ENCODE results near the gene LRMDA.
"Not testable (repeated sequence)": the region's sequence is repeated elsewhere in the genome, so short reads cannot be mapped to it uniquely, and the experiment has no call there.

The LRMDA gene

DNA sequence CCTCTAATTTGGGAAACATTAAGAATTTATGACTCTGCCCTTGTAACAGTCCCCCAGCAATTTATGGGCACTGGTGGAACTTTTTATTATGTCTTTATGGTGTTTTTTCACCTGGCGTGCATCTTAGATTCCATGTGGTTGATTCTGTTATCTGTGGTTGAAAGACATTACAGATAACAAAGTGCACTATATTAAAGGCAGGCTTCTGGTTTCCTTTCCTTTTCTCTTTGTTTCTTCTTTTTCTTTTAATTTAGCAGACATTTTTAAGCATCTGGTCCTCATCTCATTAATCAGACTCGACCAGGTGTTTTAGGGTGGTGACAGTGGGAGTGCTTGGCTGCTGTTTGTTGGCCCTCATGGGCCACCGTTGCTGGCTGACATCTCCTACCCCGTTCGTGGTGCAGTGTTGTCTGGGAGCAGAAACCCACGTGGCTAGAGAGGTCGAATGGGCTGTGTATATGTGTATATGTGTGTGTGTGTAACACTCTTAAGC lies 77.4 kb downstream of the LRMDA start:
- no peak for DNase-seq

DNA sequence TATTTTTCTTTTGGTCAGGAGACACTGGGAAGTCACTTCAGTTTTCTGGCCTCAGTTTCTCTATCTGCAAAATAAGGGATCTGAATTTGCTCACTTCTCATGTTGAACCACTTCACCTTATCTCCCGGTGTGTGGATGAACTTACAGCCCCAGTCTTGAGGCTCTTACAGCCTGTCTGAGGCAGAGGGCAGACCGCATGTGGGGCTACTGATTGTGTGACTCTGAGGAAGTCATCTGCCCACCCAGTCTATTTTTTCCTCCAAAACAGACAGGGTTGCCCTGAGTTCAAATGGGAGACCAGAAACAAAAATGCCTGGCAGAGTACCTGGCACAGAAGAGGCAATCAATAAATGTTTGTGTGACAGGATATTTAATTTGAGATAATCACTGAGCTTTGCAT lies 78.3 kb downstream of the LRMDA start:
- no peak for DNase-seq

DNA sequence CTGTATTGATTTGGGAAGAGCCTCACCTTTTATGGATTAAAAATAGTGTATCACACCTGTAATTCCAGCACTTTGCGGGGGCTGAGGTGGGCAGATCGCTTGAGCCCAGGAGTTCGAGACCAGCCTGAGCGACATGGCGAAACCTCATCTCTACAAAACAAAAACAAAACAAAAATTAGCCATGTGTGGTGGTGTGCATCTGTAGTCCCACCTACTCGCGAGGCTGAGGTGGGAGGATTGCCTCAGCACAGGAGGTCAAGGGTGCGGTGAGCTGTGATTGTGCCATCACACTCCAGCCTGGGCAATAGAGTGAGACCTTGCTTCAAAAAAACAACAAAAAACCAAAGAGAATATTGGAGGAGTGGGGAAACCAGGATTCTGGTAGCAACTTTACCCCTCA lies 79.6 kb downstream of the LRMDA start:
- no peak for DNase-seq

DNA sequence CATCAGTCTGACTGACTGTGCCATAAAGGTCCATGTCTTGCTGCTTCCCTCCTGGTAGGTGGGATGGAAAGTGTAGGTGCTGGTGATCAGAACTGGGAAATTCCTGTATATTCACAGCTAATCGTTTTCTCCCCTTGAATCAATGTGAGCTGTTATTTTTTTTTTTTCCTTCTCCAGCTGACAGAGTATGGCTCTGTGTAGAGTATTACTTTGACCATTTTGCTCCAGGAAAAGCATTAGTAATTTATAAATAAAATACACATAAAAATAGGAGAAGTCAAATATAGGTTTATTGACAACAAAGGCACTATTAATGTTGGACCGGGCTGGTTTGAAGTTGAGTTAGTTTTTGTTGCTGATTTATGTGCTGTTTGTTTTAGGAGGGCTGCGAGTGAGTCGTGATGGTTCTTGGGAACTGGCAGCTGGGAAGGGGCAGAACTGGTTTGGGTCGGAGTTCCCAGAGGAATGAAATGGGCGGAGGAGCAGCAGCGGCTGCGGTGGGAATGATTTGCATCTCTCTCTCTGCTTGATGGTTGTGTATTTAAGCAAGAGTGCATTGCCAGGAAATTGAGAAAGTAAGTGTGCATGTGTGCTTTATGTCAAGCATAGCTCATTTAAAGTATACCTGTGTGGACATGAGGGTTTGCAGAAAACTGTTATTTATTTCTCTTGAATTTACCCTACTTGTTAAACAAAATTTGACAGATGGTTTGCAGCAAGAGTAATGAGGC lies 80.9 kb downstream of the LRMDA start:
- DNase-seq, result no peak

DNA sequence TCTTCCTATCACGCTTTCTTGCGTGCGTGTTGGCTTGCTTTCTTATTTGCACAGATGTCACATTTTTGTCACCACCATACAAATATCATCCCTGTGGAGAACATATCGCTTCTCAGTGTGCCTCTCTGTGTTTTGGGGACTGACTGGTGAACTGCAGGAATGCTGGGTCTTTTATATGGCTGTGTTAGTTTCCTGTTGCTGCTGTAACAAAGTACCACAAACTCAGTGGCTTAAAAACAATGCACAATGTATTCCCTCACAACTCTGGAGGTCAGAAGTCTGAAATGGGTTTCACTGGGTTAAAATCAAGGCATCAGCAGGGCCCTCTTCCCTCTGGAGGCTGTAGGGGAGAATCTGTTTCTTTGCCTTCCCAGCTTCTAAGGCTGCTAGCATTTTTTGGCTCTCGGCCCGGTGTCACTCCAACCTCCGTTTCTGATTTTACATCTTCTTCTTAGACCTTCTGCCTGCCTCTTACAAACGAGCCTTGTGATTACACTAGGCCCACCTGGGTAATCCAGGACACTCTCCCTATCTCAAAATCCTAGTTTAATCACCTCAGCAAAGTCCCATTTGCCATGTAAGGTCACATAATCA lies 82.0 kb downstream of the LRMDA start:
- DNase-seq, result no peak

DNA sequence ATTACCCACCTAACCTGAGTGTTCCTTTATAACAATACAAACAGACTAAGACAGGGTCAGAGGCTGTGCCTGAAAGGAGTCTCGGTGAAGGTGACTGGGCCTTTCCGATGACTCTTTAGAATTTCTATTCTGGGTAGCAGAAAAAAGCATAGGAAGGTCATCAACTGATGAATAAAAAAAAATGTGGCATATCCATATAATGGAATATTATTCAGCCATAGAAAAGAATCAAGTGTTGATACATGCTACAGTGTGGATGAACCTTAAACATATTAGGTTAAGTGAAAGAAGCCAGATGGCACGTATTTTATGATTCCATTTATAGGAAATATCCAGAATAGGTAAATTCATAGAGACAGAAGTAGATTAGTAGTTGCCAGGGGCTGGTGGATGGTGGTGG lies 83.4 kb downstream of the LRMDA start:
- DNase-seq, result no peak

DNA sequence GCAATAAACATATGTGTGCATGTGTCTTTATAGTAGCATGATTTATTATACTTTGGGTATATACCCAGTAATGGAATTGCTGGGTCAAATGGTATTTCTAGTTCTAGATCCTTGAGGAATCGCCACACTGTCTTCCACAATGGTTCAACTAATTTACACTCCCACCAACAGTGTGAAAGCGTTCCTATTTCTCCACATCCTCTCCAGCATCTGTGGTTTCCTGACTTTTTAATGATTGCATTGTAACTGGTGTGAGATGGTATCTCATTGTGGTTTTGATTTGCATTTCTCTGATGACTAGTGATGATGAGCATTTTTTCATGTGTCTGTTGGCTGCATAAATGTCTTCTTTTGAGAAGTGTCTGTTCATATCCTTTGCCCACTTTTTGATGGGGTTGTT lies 84.7 kb downstream of the LRMDA start:
- DNase-seq, result not testable (repeated sequence)

DNA sequence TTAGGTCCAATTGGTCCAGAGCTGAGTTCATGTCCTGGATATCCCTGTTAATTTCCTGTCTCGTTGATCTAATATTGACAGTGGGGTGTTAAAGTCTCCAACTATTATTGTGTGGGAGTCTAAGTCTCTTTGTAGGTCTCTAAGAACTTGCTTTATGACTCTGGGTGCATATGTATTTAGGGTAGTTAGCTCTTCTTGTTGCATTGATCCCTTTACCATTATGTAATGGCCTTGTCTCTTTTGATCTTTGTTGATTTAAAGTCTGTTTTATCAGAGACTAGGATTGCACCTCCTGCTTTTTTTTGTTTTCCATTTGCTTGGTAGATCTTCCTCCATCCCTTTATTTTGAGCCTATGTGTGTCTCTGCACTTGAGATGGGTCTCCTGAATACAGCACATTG lies 87.8 kb downstream of the LRMDA start:
- not testable (repeated sequence) for DNase-seq

DNA sequence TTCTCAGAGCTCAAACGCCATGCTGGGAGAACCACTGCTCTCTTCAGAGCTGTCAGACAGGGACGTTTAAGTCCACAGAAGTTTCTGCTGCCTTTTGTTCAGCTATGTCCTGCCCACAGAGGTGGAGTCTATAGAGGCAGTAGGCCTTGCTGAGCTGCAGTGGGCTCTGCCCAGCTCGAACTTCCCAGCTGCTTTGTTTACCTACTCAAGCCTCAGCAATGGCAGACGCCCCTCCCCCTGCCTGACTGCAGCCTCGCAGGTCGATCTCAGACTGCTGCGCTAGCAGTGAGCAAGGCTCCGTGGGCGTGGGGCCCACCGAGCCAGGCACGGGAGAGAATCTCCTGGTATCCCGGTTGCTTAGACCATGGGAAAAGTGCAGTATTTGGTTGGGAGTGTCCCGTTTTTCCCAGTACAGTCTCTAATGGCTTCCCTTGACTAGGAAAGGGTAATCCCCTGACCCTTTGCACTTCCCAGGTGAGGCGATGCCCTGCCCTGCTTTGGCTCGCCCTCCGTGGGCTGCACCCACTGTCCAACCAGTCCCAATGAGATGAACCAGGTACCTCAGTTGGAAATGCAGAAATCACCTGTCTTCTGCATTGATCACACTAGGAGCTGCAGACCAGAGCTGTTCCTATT lies 89.9 kb downstream of the LRMDA start:
- DNase-seq, result not testable (repeated sequence)

DNA sequence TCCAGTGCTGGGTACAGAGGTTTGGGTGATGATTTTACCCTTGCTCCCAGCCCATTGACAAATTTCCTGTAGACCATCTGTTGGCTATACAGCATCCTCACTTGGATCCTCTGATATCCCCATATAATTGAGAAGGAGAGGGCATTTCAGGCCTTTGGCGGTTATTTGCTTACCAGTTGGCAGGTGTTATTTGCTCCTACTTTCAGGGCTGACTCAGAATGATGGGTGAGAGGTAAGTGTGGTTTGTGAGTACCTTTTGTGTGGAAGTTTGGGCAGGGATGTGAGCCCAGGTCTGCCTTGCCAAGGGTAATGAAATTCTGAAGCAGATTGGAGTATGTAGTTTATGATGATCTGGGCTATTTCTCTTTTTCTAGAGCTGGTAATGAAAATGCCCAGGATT lies 93.6 kb downstream of the LRMDA start:
- no peak for DNase-seq

DNA sequence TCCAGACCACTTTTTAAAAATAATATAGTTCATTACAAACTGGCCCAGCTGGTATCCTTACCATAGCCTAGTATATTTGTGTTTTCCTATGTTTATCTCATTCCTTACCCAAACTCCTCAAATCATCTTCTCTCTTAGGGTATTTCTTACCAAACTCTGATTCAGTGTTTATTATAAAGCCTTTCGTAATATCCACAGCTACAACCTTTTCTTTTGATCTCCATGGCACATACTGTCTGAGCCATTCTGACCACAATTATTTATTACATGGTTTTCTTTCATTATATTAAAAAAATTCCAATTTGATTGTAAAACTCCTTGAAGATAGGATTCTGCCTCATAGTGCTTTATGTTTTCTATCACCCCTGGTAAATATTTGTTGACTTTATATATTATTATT lies 94.2 kb downstream of the LRMDA start:
- no peak for DNase-seq

DNA sequence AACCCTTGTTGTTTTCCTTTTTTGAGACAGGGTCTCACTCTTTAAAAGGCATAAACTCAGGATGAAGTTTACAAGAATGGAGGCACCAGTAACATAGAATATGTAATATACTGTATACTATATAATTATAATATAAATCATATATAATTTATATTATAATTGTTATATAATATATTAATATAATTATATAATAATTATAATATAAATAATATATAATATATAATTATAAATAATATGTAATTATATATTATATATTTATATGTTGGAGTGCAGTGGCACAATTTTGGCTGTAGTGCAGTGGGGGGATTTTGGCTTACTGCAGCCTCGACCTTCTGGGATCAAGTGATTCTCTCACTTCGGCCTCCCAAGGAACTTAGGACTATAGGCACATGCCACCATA lies 96.1 kb downstream of the LRMDA start:
- DNase-seq, result no peak

DNA sequence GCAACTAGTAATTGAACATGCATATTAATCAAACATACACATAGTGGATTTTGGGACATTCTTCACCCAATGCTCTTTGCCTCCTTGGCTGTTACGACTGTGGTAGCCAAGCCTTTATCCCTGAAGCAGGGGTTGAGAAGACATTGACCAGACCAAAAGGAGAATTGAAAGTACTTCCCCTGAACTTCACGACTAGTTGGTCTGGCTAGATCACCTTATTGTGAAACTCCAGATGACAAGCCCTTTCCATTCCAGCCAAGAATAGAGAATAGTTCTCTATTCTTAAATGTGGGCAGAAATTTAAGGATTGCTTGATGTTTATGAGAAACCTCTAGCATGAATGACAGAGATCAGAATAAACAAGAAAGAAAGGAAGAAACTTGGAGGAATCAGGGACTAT lies 97.0 kb downstream of the LRMDA start:
- DNase-seq, result no peak

DNA sequence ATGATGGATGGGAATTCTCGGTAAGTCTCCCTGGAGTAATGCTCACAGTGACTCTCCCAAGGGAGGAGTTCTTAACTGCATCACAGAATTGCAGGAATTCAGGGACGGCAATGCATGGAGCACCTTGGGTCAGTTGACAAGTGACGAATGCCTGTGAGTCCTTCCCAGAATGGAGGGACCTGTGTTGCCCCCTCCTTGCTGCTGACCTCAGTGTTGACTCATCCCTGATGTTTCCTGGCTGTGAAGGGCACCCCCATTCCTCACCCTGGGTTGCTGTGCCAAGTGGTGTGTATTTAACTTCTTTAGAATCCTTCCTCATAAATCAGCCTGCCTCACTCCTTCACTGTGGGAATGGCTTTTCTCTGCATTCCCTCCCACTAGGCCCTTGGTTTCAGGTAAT lies 98.9 kb downstream of the LRMDA start:
- DNase-seq, result no peak

DNA sequence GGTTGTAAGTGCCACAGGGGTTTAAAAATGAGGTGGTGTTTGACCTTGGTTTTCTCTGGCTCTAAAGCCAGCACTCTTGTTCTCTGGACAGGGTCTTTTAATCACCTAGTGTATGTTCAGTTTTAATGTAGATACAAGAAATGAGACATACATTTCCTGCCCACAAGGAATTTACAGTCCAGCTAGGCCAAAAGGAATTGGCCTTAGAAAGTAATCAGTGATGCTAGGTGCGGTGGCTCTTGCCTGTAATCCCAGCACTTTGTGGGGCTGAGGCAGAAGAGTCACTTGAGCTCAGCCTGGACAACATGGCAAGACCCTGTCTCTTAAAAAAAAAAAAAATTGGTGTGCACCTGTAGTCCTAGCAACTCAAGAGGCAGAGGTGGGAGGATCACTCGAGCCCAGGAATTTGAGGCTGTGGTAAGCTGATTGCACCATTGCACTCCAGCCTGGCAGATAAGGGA lies 100.2 kb downstream of the LRMDA start:
- DNase-seq, result no peak

DNA sequence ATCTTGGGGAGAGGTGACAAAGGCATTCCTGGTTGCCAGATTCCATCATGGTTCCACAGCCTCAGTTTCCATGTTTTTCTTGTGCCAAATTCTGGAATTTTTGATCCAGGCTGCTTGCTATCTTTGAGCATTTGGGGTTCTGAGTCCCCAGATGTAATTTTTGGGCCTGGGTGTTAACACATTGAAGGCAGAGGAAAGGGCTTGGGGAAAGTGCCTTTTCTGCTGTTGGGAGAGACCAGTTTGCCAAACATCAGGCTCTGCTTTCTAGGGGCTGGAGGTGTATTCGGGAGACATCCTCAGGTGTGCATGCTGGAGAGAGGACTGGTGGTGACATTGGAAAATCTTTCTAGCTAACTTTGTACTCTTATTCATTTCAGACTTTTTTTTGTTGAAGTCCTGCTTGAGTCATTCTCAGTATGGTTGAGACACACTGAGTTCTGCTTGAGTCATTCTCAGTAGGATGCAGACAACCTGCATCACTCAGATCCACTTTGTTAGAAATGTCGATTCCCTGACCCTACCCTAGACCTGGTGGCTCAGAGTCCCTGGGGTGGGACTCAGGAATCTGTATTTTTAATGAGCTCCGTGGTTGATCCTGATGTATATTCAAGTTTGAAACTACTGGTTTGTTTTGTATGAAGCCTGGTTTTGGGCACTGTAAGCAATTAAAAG lies 101.0 kb downstream of the LRMDA start:
- DNase-seq, result no peak

DNA sequence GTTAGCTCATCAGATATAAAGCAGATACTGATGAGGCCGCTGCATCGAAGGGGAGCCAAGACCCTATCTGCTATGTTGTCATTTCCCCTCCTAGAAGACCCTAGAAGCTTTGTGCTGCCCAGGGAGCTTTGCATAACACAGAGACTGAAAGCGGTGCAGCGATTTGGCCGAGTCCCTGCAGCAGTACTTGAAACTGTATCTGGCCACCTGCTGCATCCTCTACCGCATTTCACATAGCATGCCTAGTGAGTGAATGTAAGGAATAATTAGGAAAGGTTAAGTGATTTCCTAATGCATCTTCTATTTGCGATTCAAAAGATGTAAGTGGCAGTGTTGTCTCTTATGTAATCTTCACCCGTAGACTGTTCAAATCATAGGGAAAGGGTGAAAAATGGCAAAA lies 106.7 kb downstream of the LRMDA start:
- no peak for DNase-seq

DNA sequence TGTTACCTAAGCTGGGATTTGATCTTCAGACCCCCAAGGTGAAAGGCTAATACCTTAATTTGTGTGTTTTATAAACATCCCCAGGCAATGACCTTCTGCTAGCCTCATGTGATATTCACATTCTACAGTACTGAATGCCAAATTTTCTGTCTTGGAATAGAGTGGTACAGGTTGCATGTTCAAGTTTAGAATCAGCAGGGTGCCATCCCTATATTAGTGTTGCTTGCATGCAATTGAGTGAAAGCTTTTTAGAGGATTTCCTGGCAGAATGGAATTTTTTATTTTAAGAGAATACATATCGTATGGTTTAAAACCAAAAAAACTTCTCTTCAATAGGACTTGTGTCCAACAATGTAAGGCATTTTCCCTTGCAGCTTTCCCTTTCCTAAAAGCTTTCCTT lies 107.3 kb downstream of the LRMDA start:
- no peak for DNase-seq

DNA sequence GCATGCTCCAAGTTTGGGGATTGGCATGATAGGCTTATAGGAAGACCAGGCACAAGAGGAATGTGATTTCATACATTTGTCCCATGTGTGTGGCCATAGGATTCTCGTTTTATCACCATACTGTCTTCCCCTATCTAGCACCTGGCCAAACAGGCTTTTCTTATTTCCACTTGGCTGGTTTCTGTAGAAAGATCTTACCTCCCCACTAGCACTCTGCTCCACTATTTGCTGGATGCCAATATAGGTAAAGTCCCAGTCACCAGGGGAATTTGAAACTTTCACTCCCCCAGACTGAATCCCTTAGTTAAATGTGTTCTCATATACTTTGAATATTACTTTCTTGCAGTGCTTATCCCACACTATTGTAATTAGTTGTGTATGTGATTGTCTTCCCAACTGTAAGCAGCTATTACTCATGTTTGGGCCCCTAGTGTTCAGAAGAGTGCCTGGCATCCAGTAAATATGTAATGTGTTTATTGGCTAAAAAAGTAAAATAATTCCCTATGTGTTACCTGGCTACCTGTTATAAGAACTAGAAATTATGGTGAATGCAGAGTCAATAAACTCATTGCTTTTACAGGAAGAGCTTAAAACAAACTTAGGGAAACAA lies 109.0 kb downstream of the LRMDA start:
- no peak for DNase-seq

DNA sequence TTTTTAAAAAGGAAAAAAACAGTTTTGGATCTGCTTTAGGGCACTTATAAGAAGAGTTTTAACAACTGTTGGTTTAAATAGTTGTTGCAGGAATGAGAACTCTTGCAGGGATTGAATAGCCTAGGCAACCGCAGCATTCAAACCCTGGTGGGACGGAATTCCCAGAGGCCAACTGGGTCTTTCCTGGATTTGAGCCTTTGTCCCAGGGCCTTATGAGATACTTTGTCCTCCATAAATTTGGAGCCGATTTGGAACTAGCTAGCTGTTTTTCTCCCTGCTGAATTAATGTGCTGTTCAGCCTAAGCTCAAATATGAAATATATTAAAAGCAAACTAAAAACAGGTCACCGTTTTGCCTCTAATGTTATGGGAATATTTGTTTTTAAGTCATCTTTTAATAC lies 109.6 kb downstream of the LRMDA start:
- no peak for DNase-seq

DNA sequence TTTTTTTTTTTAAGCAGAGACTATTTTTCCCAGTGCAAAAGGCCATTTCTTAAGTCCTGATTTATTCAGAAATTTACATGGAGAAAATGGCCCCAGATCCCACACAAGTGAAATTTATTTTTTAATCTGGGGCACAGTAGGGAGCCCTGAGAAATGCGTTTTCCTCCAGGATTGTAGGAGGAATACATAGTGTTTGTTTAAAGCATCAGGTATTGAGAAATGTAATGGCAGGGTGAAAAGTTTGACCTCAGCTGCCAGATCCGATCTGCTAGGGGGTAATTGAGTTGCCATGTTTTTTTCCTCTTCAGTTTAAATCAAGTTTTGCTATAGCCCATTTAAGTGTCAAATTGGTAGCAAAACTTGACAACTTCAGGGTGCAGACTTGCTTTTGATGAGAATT lies 110.0 kb downstream of the LRMDA start:
- DNase-seq, result no peak

DNA sequence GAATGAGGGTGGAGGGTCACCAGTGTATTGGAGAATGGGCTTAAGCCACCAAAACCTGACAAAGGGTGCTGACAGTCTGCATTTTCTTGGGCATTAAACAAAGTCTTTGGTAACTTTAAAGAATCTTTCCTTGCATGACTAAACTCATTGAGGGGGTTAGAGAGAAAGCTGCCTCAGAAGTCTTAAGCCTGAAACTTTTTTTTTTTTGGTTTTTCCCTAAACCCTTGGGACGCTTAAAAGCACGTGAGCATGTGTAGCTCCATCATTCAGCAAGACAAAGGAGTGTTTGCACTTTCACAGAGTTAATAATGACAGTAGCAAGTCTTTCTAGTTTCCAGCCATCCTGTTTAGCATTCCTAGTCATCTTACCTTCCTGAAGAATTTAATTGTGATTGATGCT lies 110.7 kb downstream of the LRMDA start:
- DNase-seq, result no peak

DNA sequence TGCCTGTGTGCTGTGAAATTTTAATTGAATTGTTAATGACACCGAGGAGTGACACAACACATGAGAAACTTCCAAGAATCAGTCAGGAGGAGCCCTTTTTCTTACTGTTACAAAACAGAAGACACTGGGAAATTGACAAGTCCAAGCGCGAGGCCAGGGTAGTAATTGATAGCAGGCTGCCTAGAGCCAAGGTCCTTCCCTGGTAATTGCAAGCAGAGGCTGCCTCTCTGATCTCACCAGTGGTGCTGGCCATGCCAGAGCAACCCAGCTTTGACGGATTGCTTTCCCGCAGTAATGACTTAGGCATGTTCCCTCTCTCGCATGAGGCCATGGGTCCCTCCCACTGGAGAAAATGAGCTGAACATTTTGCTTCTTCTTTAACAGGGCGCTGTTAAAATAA lies 111.5 kb downstream of the LRMDA start:
- DNase-seq, result no peak
